ENCODE data around the gene PLCL2. TPM values are rescaled to one million over a fixed set of nuclear protein-coding genes. Genes with fewer than 3 reads are reported as not detected.

The PLCL2 gene
- total RNA-seq, 2 donors from 2014 or later = 13.7 to 25.7 TPM

DNA sequence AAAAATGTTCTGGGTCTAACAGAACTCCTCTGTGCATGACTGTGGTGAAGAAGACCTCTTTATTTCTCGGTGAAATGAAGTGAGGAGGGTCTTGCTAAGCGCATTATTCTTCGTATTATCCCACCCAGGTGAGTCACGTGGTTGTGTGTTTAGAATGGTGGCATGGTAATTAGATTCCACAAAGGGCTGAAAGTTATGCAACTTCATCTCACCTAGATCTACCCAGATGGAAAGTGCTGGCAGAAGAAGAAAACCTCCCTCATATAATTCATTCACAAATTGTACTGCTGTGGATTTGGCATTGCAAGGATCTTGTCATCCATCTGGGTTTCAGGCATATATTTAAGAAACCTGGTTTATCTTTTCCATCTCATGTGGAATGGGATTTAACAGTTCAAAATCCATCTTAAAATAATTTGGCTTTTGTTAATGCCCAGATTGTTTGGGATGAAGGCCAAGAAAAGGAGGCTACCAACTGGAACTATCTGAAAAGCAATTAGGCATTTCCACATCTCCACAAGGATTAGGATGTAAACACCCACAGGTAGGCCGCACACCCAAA is 175.3 kb downstream of the PLCL2 start:
- H3K4me3 ChIP-seq = no peak overlapping the region
- H3K27me3 ChIP-seq = no peaks in the 10 kb centered on the region
- H3K9me3 ChIP-seq = no peaks in the 10 kb centered on the region
- ATAC-seq = no peak
- H3K36me3 ChIP-seq (replicated peaks in 1 of 2; ENCODE audit: insufficient read depth in 1 of 2, low read depth in 2 of 2) = no peaks in the 10 kb centered on the region
- DNase-seq = no peak
- H3K4me1 ChIP-seq = no peaks in the 10 kb centered on the region
- H3K27ac ChIP-seq = no peak overlapping the region
- intact Hi-C loops (cut with DNase I) = no loop called here
- no peak for TF ChIP-seq POLR2A (IDR thresholded peaks at IDR 0.05)
- TF ChIP-seq, protein P1, sequence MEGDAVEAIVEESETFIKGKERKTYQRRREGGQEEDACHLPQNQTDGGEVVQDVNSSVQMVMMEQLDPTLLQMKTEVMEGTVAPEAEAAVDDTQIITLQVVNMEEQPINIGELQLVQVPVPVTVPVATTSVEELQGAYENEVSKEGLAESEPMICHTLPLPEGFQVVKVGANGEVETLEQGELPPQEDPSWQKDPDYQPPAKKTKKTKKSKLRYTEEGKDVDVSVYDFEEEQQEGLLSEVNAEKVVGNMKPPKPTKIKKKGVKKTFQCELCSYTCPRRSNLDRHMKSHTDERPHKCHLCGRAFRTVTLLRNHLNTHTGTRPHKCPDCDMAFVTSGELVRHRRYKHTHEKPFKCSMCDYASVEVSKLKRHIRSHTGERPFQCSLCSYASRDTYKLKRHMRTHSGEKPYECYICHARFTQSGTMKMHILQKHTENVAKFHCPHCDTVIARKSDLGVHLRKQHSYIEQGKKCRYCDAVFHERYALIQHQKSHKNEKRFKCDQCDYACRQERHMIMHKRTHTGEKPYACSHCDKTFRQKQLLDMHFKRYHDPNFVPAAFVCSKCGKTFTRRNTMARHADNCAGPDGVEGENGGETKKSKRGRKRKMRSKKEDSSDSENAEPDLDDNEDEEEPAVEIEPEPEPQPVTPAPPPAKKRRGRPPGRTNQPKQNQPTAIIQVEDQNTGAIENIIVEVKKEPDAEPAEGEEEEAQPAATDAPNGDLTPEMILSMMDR (IDR thresholded peaks at IDR 0.05) = no peak
- whole genome bisulfite sequencing, 2 donors = 89 to 95% methylated on average over 5 of the region's 5 CpGs

DNA sequence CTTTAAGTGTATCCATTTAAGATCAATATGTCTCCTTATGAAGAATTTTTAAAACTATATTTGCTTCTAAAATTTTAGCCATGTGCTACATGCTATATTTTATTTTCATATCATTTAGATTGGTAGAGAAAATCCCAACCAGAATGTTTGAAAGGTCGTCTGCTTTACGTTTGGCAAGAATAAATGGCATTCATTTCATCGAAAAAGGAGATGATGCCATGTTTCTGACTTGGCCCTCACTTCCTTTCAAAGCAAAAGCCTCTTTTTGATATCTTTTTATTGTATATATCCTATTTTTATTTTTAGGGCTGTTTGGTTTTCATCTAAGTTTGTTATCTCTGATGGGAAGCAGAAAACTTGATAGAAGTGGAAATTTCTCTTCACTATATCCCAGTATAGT is 176.2 kb downstream of the PLCL2 start:
- intact Hi-C loops (cut with DNase I) = no loop called here
- no peak for TF ChIP-seq POLR2A (IDR thresholded peaks at IDR 0.05)
- TF ChIP-seq, protein P1 (IDR thresholded peaks at IDR 0.05) = no peak

DNA sequence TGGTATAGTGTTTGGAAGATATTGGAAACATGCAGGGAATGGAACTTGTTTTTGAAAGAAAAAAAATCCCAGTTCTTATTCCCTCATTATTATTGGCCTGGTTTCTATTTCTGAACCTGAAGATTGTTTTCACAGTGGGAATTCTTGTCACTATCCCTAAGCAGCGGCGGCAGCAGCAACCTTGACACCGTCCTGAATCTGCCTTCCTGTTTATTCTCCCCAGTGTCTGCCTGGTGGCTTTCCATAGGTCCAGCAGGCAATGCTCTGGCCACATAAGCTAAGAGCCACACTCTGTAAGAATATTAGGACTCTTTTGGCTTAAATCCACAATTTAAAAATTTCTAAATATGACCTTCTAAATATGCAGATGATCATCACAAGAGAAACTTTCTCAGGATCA is 178.0 kb downstream of the PLCL2 start:
- Histone ChIP-seq H3K27ac (no peak overlapping the region), H3K9me3 (no peaks in the 10 kb centered on the region), H3K4me1 (no peaks in the 10 kb centered on the region), H3K27me3 (no peaks in the 10 kb centered on the region), H3K36me3 (replicated peaks in 1 of 2; ENCODE audit: insufficient read depth in 1 of 2, low read depth in 2 of 2) (no peaks in the 10 kb centered on the region), H3K4me3 (no peak overlapping the region)
- no peak for ATAC-seq
- 75 to 96% methylated on average over 3 of the region's 3 CpGs for WGBS, 2 donors
- no peak for DNase-seq
- intact Hi-C loops (cut with DNase I) = no loop called here
- TF ChIP-seq, protein P1 (IDR thresholded peaks at IDR 0.05) = no peak
- no peak for TF ChIP-seq POLR2A (IDR thresholded peaks at IDR 0.05)

More for the DNA sequence above, 176.2 kb downstream of the PLCL2 start:
- H3K36me3 ChIP-seq (replicated peaks in 1 of 2; ENCODE audit: insufficient read depth in 1 of 2, low read depth in 2 of 2) = no peaks in the 10 kb centered on the region
- WGBS, 2 donors = 95 to 97% methylated on average over 3 of the region's 3 CpGs
- ATAC-seq = no peak
- no peak overlapping the region for H3K4me3 ChIP-seq
- no peaks in the 10 kb centered on the region for H3K9me3 ChIP-seq
- H3K27ac ChIP-seq = no peak overlapping the region
- H3K27me3 ChIP-seq = no peaks in the 10 kb centered on the region
- no peaks in the 10 kb centered on the region for H3K4me1 ChIP-seq
- no peak for DNase-seq

DNA sequence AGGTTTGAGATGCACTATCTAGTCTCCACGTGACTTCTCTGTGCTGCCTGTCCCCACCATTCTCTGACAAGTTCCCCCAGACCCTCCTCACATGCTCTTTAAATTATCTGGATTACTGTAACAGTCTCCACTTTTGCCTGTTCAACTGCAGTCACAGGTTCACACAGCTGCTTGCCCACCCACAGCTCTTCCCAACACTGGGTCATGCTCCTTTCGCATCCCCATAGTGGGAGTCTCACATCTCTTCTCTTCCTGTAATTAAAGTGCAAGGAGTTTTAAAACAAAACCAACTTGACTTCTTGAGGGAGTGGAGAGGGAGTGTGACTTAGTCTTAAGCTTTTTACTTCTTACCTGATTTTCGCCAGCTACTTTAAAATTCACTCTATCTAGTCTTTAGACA is 178.8 kb downstream of the PLCL2 start:
- Histone ChIP-seq H3K9me3 (no peaks in the 10 kb centered on the region), H3K4me3 (no peak overlapping the region), H3K27ac (no peak overlapping the region), H3K4me1 (no peaks in the 10 kb centered on the region), H3K36me3 (replicated peaks in 1 of 2; ENCODE audit: insufficient read depth in 1 of 2, low read depth in 2 of 2) (no peaks in the 10 kb centered on the region), H3K27me3 (no peaks in the 10 kb centered on the region)
- 95 to 96% methylated on average over 3 of the region's 3 CpGs for WGBS, 2 donors
- ATAC-seq = no peak
- intact Hi-C loops (cut with DNase I) = no loop called here
- no peak for TF ChIP-seq POLR2A (IDR thresholded peaks at IDR 0.05)
- TF ChIP-seq, protein P1 (IDR thresholded peaks at IDR 0.05) = no peak
- DNase-seq = no peak

DNA sequence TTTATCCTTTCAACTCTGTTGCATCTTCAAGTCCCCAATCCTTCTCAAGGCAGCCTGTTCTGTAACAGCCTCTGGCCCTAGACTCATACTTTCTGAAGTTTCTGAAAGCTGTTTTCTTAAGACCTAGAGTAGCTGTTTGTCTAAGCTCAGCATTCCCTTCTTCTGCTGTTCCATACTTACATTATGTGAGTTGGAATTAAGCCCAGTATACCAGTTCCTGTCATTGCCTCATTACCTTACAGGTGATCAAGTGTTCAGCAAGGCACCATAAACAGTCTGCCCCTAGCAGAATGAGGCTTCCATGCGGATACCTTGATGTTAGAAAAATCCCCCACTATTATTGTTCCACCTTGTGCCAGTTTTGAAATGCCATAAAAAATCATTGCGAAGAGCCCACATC is 180.6 kb downstream of the PLCL2 start:
- Histone ChIP-seq H3K4me1 (no peaks in the 10 kb centered on the region), H3K9me3 (no peaks in the 10 kb centered on the region), H3K27me3 (no peaks in the 10 kb centered on the region), H3K4me3 (no peak overlapping the region), H3K36me3 (replicated peaks in 1 of 2; ENCODE audit: insufficient read depth in 1 of 2, low read depth in 2 of 2) (no peaks in the 10 kb centered on the region), H3K27ac (no peak overlapping the region)
- intact Hi-C loops (cut with DNase I) = no loop called here
- TF ChIP-seq, protein P1 (IDR thresholded peaks at IDR 0.05) = no peak
- TF ChIP-seq POLR2A (IDR thresholded peaks at IDR 0.05) = no peak
- no peak for ATAC-seq
- no peak for DNase-seq
- 89 to 100% methylated on average over 2 of the region's 2 CpGs for WGBS, 2 donors

All from body of pancreas (tissue), 4 donors.